Measurements from ENCODE around the gene FGFR1OP2.

- TF ChIP-seq ZNF677 (tag by site-specific recombination; IDR thresholded peaks at IDR 0.05): no peak
- TF ChIP-seq, protein P1, sequence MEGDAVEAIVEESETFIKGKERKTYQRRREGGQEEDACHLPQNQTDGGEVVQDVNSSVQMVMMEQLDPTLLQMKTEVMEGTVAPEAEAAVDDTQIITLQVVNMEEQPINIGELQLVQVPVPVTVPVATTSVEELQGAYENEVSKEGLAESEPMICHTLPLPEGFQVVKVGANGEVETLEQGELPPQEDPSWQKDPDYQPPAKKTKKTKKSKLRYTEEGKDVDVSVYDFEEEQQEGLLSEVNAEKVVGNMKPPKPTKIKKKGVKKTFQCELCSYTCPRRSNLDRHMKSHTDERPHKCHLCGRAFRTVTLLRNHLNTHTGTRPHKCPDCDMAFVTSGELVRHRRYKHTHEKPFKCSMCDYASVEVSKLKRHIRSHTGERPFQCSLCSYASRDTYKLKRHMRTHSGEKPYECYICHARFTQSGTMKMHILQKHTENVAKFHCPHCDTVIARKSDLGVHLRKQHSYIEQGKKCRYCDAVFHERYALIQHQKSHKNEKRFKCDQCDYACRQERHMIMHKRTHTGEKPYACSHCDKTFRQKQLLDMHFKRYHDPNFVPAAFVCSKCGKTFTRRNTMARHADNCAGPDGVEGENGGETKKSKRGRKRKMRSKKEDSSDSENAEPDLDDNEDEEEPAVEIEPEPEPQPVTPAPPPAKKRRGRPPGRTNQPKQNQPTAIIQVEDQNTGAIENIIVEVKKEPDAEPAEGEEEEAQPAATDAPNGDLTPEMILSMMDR (tag by site-specific recombination; IDR thresholded peaks at IDR 0.05): no peak
These were observed 2.4 kb downstream of the FGFR1OP2 start for GRCh38 chr12:26940516-26941214.
